HUES64 (cell line): Measurements from ENCODE around the gene BAZ1A.
"Not testable (repeated sequence)": the region's sequence is repeated elsewhere in the genome, so short reads cannot be mapped to it uniquely, and the experiment has no call there.

ENCODE experiments used
- H3K27ac ChIP-seq: 2 replicates; pipeline ENCODE4 v1.7.0; 2013; ENCODE audit warnings: low read depth, low read length, inconsistent platforms
- H3K27me3 ChIP-seq: 2 replicates; pipeline ENCODE4 v1.6.1; 2013; ENCODE audit warnings: mild to moderate bottlenecking, low read length; ENCODE audit not compliant: insufficient read depth
- H3K36me3 ChIP-seq: 2 replicates; pipeline ENCODE4 v1.6.1; 2013; ENCODE audit warnings: mild to moderate bottlenecking, low read length; ENCODE audit not compliant: insufficient read depth
- H3K4me1 ChIP-seq: 2 replicates; pipeline ENCODE4 v1.6.1; 2013; ENCODE audit warnings: mild to moderate bottlenecking, low read length, moderate library complexity; ENCODE audit not compliant: insufficient read depth
- H3K4me3 ChIP-seq: 2 replicates; pipeline ENCODE4 v1.5.1; 2013; ENCODE audit warnings: mild to moderate bottlenecking, low read length, moderate library complexity
- H3K9ac ChIP-seq: 2 replicates; pipeline ENCODE4 v1.6.1; 2013; ENCODE audit warnings: mild to moderate bottlenecking, low read depth, low read length
- H3K9me3 ChIP-seq: 2 replicates; pipeline ENCODE4 v1.6.1; 2013; ENCODE audit warnings: low read depth, low read length; ENCODE audit not compliant: insufficient read depth
- WGBS: fragments of 150-250, 120-280 bp; methylation state at CpG from one replicate; pipeline ENCODE4 v1.1.7; 2013; ENCODE audit warnings: missing lambda C conversion rate; 5-methylcytosine and 5-hydroxymethylcytosine counted together

BAZ1A gene

DNA sequence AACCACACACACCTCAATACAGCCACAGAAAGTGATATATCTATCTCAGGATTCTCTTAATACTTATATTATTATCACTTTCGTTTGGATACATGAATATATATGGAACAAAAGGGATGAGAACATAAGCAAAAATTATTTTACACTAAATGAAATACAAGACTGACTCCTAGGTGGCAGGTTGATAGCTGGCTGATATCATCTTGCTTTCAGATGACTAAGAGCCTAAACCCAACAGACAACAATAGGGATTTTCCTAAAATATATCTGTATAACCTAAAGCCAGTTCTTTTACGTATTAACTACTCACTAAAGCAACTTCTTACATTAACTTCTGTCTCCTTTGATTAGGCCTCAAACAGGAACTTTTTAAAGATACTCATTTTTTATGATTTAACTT lies 65.1 kb downstream of the BAZ1A start:
- H3K27ac ChIP-seq, result no peak overlapping the region
- H3K4me3 ChIP-seq, result no peak overlapping the region
- peaks cover 27% of the 10 kb centered on the region for H3K36me3 ChIP-seq
- H3K9ac ChIP-seq, result no peak overlapping the region
- no peaks in the 10 kb centered on the region for H3K27me3 ChIP-seq
- H3K4me1 ChIP-seq, result no peaks in the 10 kb centered on the region
- WGBS, result 6% methylated on average over 1 of the region's 2 CpGs
- H3K9me3 ChIP-seq, result peaks cover under 1% of the 10 kb centered on the region; the same call in 1 of the 2 replicates

DNA sequence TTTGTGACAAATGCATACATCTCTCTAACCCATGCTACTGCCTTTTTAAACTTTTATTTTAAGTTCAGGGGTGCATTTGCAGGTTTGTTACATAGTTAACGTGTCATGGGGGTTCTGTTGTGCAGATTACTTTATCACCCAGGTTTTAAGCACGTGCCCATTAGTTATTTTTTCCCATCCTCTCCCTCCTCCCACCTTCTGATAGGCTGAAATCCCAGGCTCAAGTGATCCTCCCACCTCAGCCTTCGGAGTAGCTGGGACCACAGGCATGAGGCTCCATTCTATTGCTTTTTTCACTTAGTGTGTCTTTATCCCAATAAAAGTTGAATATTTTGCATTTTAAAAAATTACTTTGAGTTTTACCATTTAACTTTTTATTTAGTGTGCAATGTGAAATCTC lies 68.9 kb downstream of the BAZ1A start:
- H3K9me3 ChIP-seq, result peaks cover 4% of the 10 kb centered on the region; the same call in 1 of the 2 replicates
- H3K36me3 ChIP-seq, result peaks cover 49% of the 10 kb centered on the region
- no peaks in the 10 kb centered on the region for H3K4me1 ChIP-seq
- no peak overlapping the region for H3K9ac ChIP-seq
- H3K27me3 ChIP-seq, result no peaks in the 10 kb centered on the region
- H3K4me3 ChIP-seq, result no peak overlapping the region
- 89% methylated on average over 3 of the region's 3 CpGs for WGBS
- no peak overlapping the region for H3K27ac ChIP-seq

DNA sequence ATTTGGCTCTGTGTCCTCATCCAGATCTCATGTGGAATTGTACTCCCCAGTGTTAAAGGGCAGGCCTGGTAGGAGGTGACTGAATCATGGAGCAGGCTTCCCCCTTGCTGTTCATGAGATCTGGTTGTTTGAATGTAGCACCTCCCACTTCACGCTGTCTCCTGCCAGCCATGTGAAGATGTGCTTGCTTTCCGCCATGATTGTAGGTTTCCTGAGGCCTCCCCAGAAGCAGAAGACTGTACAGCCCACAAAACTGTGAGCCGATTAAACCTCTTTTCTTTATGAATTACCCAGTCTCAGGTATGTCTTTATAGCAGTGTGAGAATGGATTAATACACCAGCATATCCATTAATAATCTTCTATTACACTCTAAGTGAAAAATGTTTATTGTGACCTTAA lies 70.2 kb downstream of the BAZ1A start:
- Histone ChIP-seq H3K36me3 (peaks cover 51% of the 10 kb centered on the region), H3K4me1 (no peaks in the 10 kb centered on the region), H3K27me3 (no peaks in the 10 kb centered on the region), H3K9ac (no peak overlapping the region), H3K9me3 (peaks cover 4% of the 10 kb centered on the region; the same call in 1 of the 2 replicates), H3K27ac (no peak overlapping the region), H3K4me3 (no peak overlapping the region)
- 86% methylated on average over 2 of the region's 3 CpGs for WGBS

DNA sequence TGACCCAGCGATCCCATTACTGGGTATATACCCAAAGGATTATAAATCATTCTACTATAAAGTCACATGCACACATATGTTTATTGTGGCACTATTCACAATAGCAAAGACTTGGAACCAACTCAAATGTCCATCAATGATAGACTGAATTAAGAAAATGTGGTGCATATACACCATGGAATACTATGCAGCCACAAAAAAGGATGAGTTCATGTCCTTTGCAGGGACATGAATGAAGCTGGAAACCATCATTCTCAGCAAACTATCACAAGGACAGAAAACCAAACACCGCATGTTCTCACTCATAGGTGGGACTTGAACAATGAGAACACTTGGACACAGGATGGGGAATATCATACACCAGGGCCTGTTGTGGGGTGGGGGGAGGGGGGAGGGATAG lies 76.3 kb downstream of the BAZ1A start:
- not testable (repeated sequence) for H3K4me3 ChIP-seq, H3K27me3 ChIP-seq, H3K27ac ChIP-seq, H3K4me1 ChIP-seq, H3K9me3 ChIP-seq, H3K9ac ChIP-seq
- peaks cover 74% of the 10 kb centered on the region for H3K36me3 ChIP-seq
- no CpG with 5 or more reads among the region's 2 CpGs for WGBS

DNA sequence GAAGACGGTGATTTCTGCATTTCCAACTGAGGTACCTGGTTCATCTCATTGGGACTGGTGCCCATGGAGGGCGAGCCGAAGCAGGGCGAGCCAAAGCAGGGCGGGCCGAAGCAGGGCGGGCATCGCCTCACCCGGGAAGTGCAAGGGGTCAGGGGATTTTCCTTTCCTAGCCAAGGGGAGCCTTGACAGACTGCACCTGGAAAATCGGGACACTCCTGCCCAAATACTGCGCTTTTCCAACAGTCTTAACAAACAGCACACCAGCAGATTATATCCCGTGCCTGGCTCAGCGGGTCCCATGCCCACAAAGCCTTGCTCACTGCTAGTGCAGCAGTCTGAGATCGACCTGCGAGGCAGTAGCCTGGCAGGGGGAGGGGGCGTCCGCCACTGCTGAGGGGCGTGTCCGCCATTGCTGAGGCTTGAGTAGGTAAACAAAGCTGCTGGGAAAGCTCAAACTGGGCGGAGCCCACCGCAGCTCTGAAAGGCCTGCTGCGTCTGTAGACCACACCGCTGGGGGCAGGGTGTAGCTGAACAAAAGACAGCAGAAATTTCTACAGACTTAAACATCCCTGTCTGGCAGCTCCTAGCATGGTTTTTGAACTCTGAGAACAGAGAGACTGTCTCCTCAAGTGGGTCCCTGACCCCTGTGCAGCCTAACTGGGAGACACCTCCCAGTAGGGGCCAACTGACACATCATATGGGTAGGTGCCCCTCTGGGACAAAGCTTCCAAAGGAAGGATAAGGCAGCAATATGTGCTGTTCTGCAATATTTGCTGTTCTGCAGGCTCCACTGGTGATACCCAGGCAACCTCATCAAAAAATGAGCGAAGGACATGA lies 77.2 kb downstream of the BAZ1A start:
- Histone ChIP-seq H3K36me3 (peaks cover 77% of the 10 kb centered on the region), H3K9ac (no peak overlapping the region), H3K4me1 (no peaks in the 10 kb centered on the region), H3K27me3 (no peaks in the 10 kb centered on the region), H3K9me3 (0 out of 2 replicates have a peak, but pooled peaks cover 7% of the 10 kb centered on the region), H3K4me3 (no peak overlapping the region), H3K27ac (no peak overlapping the region)
- WGBS, result 92% methylated on average over 24 of the region's 24 CpGs

DNA sequence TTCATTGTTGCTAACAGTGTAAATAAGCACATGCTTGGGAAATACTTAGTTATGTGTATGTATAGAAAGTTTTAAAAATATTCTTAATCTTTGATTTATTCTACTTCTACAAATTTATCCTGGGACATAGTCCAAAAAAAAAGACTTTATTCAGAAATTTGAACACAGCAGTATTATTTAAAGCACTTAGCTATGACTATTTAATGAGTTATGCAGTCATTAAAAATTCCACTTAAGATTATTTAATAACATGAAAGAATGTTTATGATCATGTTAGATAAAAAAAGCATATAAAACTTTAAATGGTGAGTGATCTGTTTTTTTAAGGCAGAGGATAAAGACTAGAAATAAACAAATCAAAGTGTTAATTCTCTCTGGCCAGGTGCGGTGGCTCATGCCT lies 78.3 kb downstream of the BAZ1A start:
- Histone ChIP-seq H3K4me3 (no peak overlapping the region), H3K9ac (no peak overlapping the region), H3K36me3 (peaks cover 75% of the 10 kb centered on the region), H3K9me3 (0 out of 2 replicates have a peak, but pooled peaks cover 7% of the 10 kb centered on the region), H3K27ac (no peak overlapping the region), H3K27me3 (no peaks in the 10 kb centered on the region), H3K4me1 (no peaks in the 10 kb centered on the region)
- WGBS, result 100% methylated on average over 1 of the region's 1 CpG

DNA sequence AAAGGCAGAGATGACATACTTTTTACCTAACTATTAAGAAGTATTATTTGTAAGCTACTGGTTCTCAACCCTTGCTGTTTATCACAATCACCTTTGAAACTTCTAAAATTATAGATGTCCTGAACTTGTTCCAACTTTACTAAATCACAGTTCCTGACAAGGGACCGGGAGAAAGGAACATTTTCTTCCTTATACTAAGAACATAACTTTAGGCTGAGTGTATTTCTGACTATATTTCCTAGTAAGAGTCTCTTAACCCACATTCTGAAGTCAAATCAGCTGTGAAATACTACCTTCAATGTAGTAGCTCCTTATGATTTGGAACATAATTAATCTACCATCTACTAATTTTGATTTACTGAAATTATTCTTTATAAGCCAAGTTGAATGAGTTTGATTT lies 80.2 kb downstream of the BAZ1A start:
- H3K4me1 ChIP-seq, result no peaks in the 10 kb centered on the region
- H3K9ac ChIP-seq, result no peak overlapping the region
- 0 out of 2 replicates have a peak, but pooled peaks cover 7% of the 10 kb centered on the region for H3K9me3 ChIP-seq
- WGBS, result 100% methylated on average over 1 of the region's 1 CpG
- H3K36me3 ChIP-seq, result peaks cover 65% of the 10 kb centered on the region
- H3K4me3 ChIP-seq, result no peak overlapping the region
- no peak overlapping the region for H3K27ac ChIP-seq
- H3K27me3 ChIP-seq, result no peaks in the 10 kb centered on the region

DNA sequence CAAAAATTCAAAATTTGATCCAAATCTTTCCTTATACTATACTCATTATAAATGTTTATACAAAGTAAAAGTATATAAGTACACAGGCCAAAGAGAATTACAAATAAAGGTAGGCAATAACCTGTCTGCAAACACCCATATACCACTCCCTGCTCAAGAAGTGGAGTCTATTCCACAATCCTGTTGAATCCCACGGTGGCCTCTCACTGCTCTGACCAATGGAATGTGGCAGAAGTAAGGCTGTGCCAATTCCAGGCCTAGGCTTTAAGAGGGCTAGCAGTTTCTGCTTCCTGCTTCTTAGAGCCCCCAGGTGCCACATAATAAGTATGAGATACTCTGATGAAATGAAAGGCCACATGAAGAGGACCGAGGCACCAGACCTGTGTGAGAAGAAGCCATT lies 80.9 kb downstream of the BAZ1A start:
- H3K27me3 ChIP-seq, result no peaks in the 10 kb centered on the region
- H3K36me3 ChIP-seq, result peaks cover 58% of the 10 kb centered on the region
- H3K27ac ChIP-seq, result no peak overlapping the region
- 0 out of 2 replicates have a peak, but pooled peaks cover 7% of the 10 kb centered on the region for H3K9me3 ChIP-seq
- 98% methylated on average over 2 of the region's 2 CpGs for WGBS
- H3K4me1 ChIP-seq, result no peaks in the 10 kb centered on the region
- no peak overlapping the region for H3K4me3 ChIP-seq
- H3K9ac ChIP-seq, result no peak overlapping the region

DNA sequence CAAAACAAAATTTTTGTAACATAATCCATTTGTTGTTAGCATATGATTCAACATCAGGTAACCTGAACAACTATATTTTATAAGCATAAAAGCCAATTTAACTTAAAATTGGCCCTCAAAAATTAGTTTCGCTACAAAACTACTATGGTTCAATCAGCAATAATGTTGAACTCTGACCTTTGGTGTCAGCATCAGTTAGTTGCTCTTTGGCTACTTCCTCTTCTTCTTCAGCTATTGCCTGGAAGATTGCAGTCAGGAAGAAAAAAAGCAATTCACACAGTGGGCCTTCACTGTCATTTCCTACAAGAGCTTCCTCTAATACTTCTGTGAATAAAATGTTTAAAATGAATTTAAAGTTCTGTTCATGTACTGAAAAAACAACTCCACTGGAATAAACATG lies 82.6 kb downstream of the BAZ1A start:
- 95% methylated on average over 1 of the region's 1 CpG for WGBS
- Histone ChIP-seq H3K9me3 (no peaks in the 10 kb centered on the region), H3K4me1 (no peaks in the 10 kb centered on the region), H3K27ac (no peak overlapping the region), H3K4me3 (no peak overlapping the region), H3K27me3 (no peaks in the 10 kb centered on the region), H3K9ac (no peak overlapping the region), H3K36me3 (peaks cover 47% of the 10 kb centered on the region)

DNA sequence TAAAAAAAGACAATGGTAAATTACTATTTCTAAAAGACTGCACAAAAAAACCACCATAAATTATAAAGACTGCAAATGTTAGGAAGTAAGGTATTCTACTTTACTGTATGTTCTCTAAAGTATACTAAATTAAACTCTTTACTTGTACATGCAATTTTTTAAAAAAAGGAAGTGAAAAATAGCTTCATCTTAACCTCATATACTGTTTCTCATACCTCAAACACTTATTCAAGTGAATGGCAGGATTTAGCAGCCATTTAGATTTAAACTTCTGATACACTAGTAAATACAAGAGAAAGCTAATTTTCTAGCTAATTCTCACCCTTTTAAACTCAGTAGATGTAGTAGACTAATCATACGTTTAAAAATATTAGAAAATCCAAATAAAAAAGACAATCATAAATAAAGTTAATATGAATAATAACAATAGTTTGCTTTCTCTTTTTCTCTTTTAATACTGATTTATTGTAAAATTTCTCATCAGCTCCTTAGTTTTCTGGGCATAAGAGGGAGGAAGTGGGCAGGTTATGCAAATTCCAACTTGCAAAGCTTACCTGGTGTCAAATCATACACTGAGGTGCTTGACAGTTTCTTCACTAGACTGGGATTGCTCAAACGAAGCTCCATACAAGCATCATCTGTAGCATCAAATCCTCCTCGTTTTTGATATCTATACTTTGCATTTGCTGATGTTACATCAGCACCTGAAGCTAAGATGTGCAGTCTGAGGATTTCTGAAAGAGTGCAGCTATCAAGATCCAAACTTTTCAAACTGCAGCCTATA lies 89.7 kb downstream of the BAZ1A start:
- H3K27ac ChIP-seq, result no peak overlapping the region
- no peaks in the 10 kb centered on the region for H3K27me3 ChIP-seq
- no peaks in the 10 kb centered on the region for H3K9me3 ChIP-seq
- H3K4me3 ChIP-seq, result no peak overlapping the region
- no peaks in the 10 kb centered on the region for H3K4me1 ChIP-seq
- H3K9ac ChIP-seq, result no peak overlapping the region
- WGBS, result 88% methylated on average over 2 of the region's 3 CpGs
- peaks cover 40% of the 10 kb centered on the region for H3K36me3 ChIP-seq

DNA sequence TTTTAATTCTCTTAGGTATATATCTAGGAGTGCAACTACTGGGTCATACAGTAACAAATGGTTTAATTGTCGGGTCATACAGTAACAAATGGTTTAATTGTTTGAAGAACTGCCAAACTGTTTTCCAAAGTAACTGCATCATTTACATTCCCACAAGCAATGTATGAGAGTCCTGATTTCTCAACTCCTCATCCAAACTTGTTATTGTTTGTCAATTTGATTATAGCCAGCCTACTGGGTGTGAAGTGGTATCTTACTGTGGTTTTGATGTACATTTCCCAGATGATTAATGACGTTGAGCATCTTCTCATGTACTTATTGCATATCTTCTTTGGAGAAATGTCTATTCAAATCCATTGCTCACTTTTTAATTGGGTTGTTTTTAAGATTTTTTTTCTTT lies 93.1 kb downstream of the BAZ1A start:
- no peak overlapping the region for H3K4me3 ChIP-seq
- H3K27ac ChIP-seq, result no peak overlapping the region
- no peaks in the 10 kb centered on the region for H3K9me3 ChIP-seq
- no peaks in the 10 kb centered on the region for H3K27me3 ChIP-seq
- no peaks in the 10 kb centered on the region for H3K4me1 ChIP-seq
- WGBS, result 100% methylated on average over 1 of the region's 2 CpGs
- peaks cover 57% of the 10 kb centered on the region for H3K36me3 ChIP-seq
- no peak overlapping the region for H3K9ac ChIP-seq
